ENCODE measurements around the gene FMNL3. TPM values are rescaled to one million over a fixed set of nuclear protein-coding genes. Genes with fewer than 3 reads are reported as not detected.
A peak's percentile ranks its signal among the peaks of the same experiment; 100 is the strongest.

Gene FMNL3
- total and polyA plus RNA-seq, 5 donors from 2014 or later, result 3.8 to 21.4 (median 6.0) TPM

GRCh38 chr12:49654715-49655114 is 52.5 kb downstream of the FMNL3 start:
- Histone ChIP-seq H3K27me3 (ENCODE audit: control insufficient read depth, insufficient read depth, low read length) (no peaks in the 10 kb centered on the region), H3K4me1 (ENCODE audit: control insufficient read depth, insufficient read depth, low read length, poor library complexity, severe bottlenecking) (no peaks in the 10 kb centered on the region), H3K9me3 (ENCODE audit: control insufficient read depth in 2 of 2, low read length in 2 of 2) (no peaks in the 10 kb centered on the region), H3K36me3 (ENCODE audit: control insufficient read depth, insufficient read depth, low read length) (peaks cover 67% of the 10 kb centered on the region), H3K4me3 (ENCODE audit: low read depth, low read length) (no peak overlapping the region), H3K27ac (ENCODE audit: insufficient read depth, low read length, poor library complexity, severe bottlenecking) (no peak overlapping the region)
- H3K36me3 Mint-ChIP-seq, result peaks cover 58% of the 10 kb centered on the region
- DNase-seq, result no peak
- peak overlapping the region in 1 of 3 donors; percentile 47 for H3K27ac Mint-ChIP-seq
- no peak overlapping the region for H3K4me3 Mint-ChIP-seq
- peaks cover 0 to 2% (median 0%) of the 10 kb centered on the region in 7 donors for H3K9me3 Mint-ChIP-seq
- ATAC-seq (ENCODE audit: low read depth in 2 of 2), result no peak
- no peaks in the 10 kb centered on the region for H3K27me3 Mint-ChIP-seq
- peaks cover 0 to 30% (median 9%) of the 10 kb centered on the region in 4 donors for H3K4me1 Mint-ChIP-seq

- no peak overlapping the region for H3K27ac ChIP-seq (ENCODE audit: insufficient read depth, low read length, poor library complexity, severe bottlenecking)
Measured at GRCh38 chr12:49652921-49653520, 54.2 kb downstream of the FMNL3 start.

GRCh38 chr12:49651855-49652254 is 55.4 kb downstream of the FMNL3 start:
- Histone ChIP-seq H3K36me3 (ENCODE audit: control insufficient read depth, insufficient read depth, low read length) (peaks cover 76% of the 10 kb centered on the region), H3K4me1 (ENCODE audit: control insufficient read depth, insufficient read depth, low read length, poor library complexity, severe bottlenecking) (peaks cover 8% of the 10 kb centered on the region), H3K27me3 (ENCODE audit: control insufficient read depth, insufficient read depth, low read length) (no peaks in the 10 kb centered on the region), H3K9me3 (ENCODE audit: control insufficient read depth in 2 of 2, low read length in 2 of 2) (no peaks in the 10 kb centered on the region), H3K4me3 (ENCODE audit: low read depth, low read length) (no peak overlapping the region), H3K27ac (ENCODE audit: insufficient read depth, low read length, poor library complexity, severe bottlenecking) (no peak overlapping the region)
- no peak for DNase-seq
- Mint-ChIP-seq H3K27me3 (no peaks in the 10 kb centered on the region), H3K9me3 (no peaks in the 10 kb centered on the region), H3K36me3 (peaks cover 46% of the 10 kb centered on the region), H3K27ac (no peak overlapping the region), H3K4me1 (peaks cover 0 to 42% (median 15%) of the 10 kb centered on the region in 4 donors), H3K4me3 (no peak overlapping the region)
- no peak for ATAC-seq (ENCODE audit: low read depth in 2 of 2)

More at GRCh38 chr12:49652921-49653520, 54.2 kb downstream of the FMNL3 start:
- Mint-ChIP-seq H3K4me3 (no peak overlapping the region), H3K36me3 (peaks cover 55% of the 10 kb centered on the region), H3K4me1 (peaks cover 0 to 37% (median 15%) of the 10 kb centered on the region in 4 donors), H3K9me3 (peaks cover 0 to 2% (median 0%) of the 10 kb centered on the region in 7 donors), H3K27me3 (no peaks in the 10 kb centered on the region), H3K27ac (peak overlapping the region in 2 of 3 donors; percentile 44 to 78)
- H3K27me3 ChIP-seq (ENCODE audit: control insufficient read depth, insufficient read depth, low read length), result no peaks in the 10 kb centered on the region
- ATAC-seq (ENCODE audit: low read depth in 2 of 2), result no peak
- peaks cover 8% of the 10 kb centered on the region for H3K4me1 ChIP-seq (ENCODE audit: control insufficient read depth, insufficient read depth, low read length, poor library complexity, severe bottlenecking)
- no peak overlapping the region for H3K4me3 ChIP-seq (ENCODE audit: low read depth, low read length)
- peaks cover 79% of the 10 kb centered on the region for H3K36me3 ChIP-seq (ENCODE audit: control insufficient read depth, insufficient read depth, low read length)
- H3K9me3 ChIP-seq (ENCODE audit: control insufficient read depth in 2 of 2, low read length in 2 of 2), result no peaks in the 10 kb centered on the region
- DNase-seq, result no peak

GRCh38 chr12:49649892-49650291 is 57.3 kb downstream of the FMNL3 start:
- Histone ChIP-seq H3K27me3 (ENCODE audit: control insufficient read depth, insufficient read depth, low read length) (no peaks in the 10 kb centered on the region), H3K36me3 (ENCODE audit: control insufficient read depth, insufficient read depth, low read length) (peaks cover 68% of the 10 kb centered on the region), H3K9me3 (ENCODE audit: control insufficient read depth in 2 of 2, low read length in 2 of 2) (no peaks in the 10 kb centered on the region), H3K27ac (ENCODE audit: insufficient read depth, low read length, poor library complexity, severe bottlenecking) (no peak overlapping the region), H3K4me3 (ENCODE audit: low read depth, low read length) (no peak overlapping the region), H3K4me1 (ENCODE audit: control insufficient read depth, insufficient read depth, low read length, poor library complexity, severe bottlenecking) (peaks cover 15% of the 10 kb centered on the region)
- DNase-seq (no peak), ATAC-seq (ENCODE audit: low read depth in 2 of 2) (no peak)
- H3K4me3 Mint-ChIP-seq, result no peak overlapping the region
- peaks cover 43% of the 10 kb centered on the region for H3K36me3 Mint-ChIP-seq
- H3K9me3 Mint-ChIP-seq, result no peaks in the 10 kb centered on the region
- H3K27ac Mint-ChIP-seq, result peak overlapping the region in 2 of 3 donors; percentile 52 to 77
- H3K4me1 Mint-ChIP-seq, result peaks cover 0 to 43% (median 11%) of the 10 kb centered on the region in 4 donors
- no peaks in the 10 kb centered on the region for H3K27me3 Mint-ChIP-seq

GRCh38 chr12:49649445-49649844 is 57.8 kb downstream of the FMNL3 start:
- Mint-ChIP-seq H3K9me3 (no peaks in the 10 kb centered on the region), H3K4me3 (no peak overlapping the region), H3K27ac (peak overlapping the region; percentile 52 to 83 (median 81)), H3K4me1 (peaks cover 3 to 47% (median 16%) of the 10 kb centered on the region in 4 donors), H3K36me3 (peaks cover 39% of the 10 kb centered on the region), H3K27me3 (no peaks in the 10 kb centered on the region)
- Histone ChIP-seq H3K36me3 (ENCODE audit: control insufficient read depth, insufficient read depth, low read length) (peaks cover 64% of the 10 kb centered on the region), H3K27ac (ENCODE audit: insufficient read depth, low read length, poor library complexity, severe bottlenecking) (no peak overlapping the region), H3K4me3 (ENCODE audit: low read depth, low read length) (no peak overlapping the region), H3K9me3 (ENCODE audit: control insufficient read depth in 2 of 2, low read length in 2 of 2) (no peaks in the 10 kb centered on the region), H3K27me3 (ENCODE audit: control insufficient read depth, insufficient read depth, low read length) (no peaks in the 10 kb centered on the region), H3K4me1 (ENCODE audit: control insufficient read depth, insufficient read depth, low read length, poor library complexity, severe bottlenecking) (peaks cover 19% of the 10 kb centered on the region)
- ATAC-seq (ENCODE audit: low read depth in 2 of 2) (no peak), DNase-seq (no peak)

- H3K27ac ChIP-seq (ENCODE audit: insufficient read depth, low read length, poor library complexity, severe bottlenecking), result no peak overlapping the region
- no peak overlapping the region for H3K4me3 ChIP-seq (ENCODE audit: low read depth, low read length)
- ATAC-seq (ENCODE audit: low read depth in 2 of 2) (no peak), DNase-seq (no peak)
- H3K27me3 ChIP-seq (ENCODE audit: control insufficient read depth, insufficient read depth, low read length), result no peaks in the 10 kb centered on the region
- peaks cover 22% of the 10 kb centered on the region for H3K4me1 ChIP-seq (ENCODE audit: control insufficient read depth, insufficient read depth, low read length, poor library complexity, severe bottlenecking)
- H3K36me3 ChIP-seq (ENCODE audit: control insufficient read depth, insufficient read depth, low read length), result peaks cover 56% of the 10 kb centered on the region
- Mint-ChIP-seq H3K4me3 (no peak overlapping the region), H3K27me3 (no peaks in the 10 kb centered on the region), H3K36me3 (peaks cover 34% of the 10 kb centered on the region), H3K4me1 (peaks cover 4 to 49% (median 18%) of the 10 kb centered on the region in 4 donors), H3K9me3 (no peaks in the 10 kb centered on the region), H3K27ac (peak overlapping the region; percentile 80 to 96 (median 81))
- H3K9me3 ChIP-seq (ENCODE audit: control insufficient read depth in 2 of 2, low read length in 2 of 2), result no peaks in the 10 kb centered on the region
Measured at GRCh38 chr12:49648712-49649003, 58.5 kb downstream of the FMNL3 start.

- H3K36me3 Mint-ChIP-seq, result peaks cover 32% of the 10 kb centered on the region
- H3K4me3 Mint-ChIP-seq, result peak overlapping the region in 1 of 4 donors; percentile 15
- Histone ChIP-seq H3K27me3 (ENCODE audit: control insufficient read depth, insufficient read depth, low read length) (no peaks in the 10 kb centered on the region), H3K4me1 (ENCODE audit: control insufficient read depth, insufficient read depth, low read length, poor library complexity, severe bottlenecking) (peaks cover 22% of the 10 kb centered on the region), H3K9me3 (ENCODE audit: control insufficient read depth in 2 of 2, low read length in 2 of 2) (no peaks in the 10 kb centered on the region), H3K4me3 (ENCODE audit: low read depth, low read length) (no peak overlapping the region), H3K36me3 (ENCODE audit: control insufficient read depth, insufficient read depth, low read length) (peaks cover 50% of the 10 kb centered on the region), H3K27ac (ENCODE audit: insufficient read depth, low read length, poor library complexity, severe bottlenecking) (no peak overlapping the region)
- peak overlapping the region; percentile 80 to 96 (median 81) for H3K27ac Mint-ChIP-seq
- DNase-seq (peak in 1 of 3 donors; percentile 62), ATAC-seq (ENCODE audit: low read depth in 2 of 2) (no peak)
- H3K9me3 Mint-ChIP-seq, result no peaks in the 10 kb centered on the region
- H3K4me1 Mint-ChIP-seq, result peaks cover 4 to 52% (median 20%) of the 10 kb centered on the region in 4 donors
- no peaks in the 10 kb centered on the region for H3K27me3 Mint-ChIP-seq
Measured at GRCh38 chr12:49647827-49648711, 59.1 kb downstream of the FMNL3 start.

Measured in CD4-positive, CD25-positive, alpha-beta regulatory T cell (primary cell).